HG03565 (cell line): ENCODE results near the gene PDE4A.

Source experiments
- ATAC-seq: cut with Tn5 transposase; IDR thresholded peaks from one replicate; pipeline ENCODE4 v1.9.1; 2021; ENCODE audit warnings: mild to moderate bottlenecking, moderate library complexity; ENCODE audit not compliant: unreplicated experiment

The PDE4A gene

DNA sequence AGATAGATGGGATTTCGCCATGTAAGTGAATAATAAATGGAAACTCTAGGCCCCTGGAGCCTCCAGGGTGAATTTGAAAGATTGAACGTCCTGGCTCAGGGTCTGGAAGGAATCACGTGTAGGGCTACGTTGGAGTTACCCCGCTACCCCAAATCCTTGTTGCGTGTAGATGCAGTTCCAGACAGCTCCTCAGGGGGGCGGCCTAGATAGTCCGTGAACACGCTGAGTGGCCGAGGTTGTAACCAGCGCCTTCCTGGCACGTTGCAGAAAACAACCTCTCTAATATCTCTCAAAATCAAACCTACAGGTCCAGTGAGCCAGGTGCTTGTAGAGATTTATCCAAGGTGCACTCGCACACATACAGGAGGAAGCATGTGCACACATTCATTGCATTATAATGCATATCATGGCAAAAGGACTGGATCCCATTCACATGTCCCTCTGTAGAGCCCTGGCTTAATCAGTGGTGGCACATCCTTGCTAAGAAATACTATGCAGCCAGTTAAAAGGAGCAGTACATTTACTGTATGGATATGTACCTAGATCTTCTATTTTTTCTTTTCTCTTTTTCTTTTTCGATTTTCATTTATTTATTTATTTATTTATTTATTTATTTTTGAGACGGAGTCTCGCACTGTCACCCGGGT is 85.4 kb downstream of the PDE4A start:
- ATAC-seq, result no peak

DNA sequence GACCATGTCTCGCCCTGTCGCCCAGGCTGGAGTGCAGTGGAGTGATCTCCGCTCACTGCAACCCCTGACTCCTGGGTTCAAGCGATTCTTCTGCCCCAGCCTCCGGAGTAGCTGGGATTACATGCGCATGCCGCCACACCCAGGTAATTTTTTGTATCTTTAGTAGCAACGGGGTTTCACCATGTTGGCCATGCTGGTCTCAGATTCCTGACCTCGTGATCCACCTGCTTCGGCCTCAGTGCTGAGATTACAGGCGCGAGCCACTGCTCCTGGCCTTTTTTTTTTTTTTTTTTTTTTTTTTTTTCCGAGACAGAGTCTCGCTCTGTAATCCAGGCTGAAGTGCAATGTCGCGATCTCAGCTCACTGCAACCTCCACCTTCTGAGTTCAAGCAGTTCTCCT is 87.7 kb downstream of the PDE4A start:
- ATAC-seq, result no peak

DNA sequence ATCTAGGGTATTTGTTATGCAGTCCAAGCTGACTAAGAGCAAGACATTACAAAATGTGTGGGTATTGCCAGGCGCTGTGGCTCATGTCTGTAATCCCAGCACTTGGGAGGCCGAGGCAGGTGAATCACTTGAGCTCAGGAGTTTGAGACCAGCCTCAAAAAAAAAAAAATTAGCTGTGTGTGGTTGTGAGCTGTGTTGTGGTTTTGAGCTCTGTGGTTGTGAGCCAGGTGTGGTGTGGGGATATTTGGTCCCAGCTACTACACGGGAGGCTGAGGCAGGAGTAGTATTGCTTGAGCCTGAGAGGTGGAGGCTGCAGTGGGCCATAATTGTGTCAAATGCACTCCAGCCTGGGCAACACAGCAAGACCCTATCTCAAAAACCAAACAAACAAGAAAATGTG is 88.4 kb downstream of the PDE4A start:
- no peak for ATAC-seq

DNA sequence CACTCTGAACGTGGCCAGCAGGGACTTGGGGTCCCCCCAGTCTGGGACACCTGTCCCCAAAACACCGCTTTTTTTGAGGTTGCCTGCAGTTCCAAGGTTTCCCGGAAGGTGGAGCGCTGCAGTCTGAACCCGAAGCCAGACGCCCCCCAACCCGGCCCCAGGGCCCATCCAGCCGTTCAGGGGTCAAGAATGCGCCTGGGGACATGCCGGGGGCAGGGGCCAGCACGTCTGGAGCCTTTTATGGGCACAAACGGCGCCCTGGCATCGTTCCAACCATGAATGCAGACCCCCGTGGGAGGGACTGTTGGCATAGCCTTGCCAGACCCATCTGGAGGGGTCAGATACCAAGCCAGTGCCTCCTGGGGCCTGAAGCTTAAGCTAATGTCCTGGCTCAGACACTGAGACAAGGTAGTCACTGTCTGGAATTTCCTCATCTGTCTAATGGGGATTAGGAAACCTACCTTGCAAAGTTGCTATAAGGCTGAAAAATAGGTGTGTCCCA is 90.0 kb downstream of the PDE4A start:
- ATAC-seq, result no peak

DNA sequence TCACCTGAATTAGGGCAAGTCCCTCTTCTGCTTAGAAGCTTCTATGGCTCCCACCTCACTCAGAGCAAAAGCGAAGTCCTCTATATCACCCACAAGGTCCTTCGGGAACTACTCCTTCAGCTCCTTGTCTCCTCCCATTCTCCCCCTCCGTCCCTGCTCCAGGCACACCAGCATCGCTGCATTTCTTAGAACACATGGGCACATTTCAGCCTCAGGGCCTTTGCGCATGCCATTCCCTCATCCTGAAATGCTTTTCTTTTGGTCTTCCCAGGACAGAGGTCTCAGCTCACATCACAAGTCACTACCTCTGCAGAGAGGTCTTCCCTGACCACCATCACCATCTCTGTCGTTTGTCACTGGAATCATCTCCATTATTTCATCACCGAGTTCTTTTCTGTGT is 92.9 kb downstream of the PDE4A start:
- ATAC-seq, result no peak

DNA sequence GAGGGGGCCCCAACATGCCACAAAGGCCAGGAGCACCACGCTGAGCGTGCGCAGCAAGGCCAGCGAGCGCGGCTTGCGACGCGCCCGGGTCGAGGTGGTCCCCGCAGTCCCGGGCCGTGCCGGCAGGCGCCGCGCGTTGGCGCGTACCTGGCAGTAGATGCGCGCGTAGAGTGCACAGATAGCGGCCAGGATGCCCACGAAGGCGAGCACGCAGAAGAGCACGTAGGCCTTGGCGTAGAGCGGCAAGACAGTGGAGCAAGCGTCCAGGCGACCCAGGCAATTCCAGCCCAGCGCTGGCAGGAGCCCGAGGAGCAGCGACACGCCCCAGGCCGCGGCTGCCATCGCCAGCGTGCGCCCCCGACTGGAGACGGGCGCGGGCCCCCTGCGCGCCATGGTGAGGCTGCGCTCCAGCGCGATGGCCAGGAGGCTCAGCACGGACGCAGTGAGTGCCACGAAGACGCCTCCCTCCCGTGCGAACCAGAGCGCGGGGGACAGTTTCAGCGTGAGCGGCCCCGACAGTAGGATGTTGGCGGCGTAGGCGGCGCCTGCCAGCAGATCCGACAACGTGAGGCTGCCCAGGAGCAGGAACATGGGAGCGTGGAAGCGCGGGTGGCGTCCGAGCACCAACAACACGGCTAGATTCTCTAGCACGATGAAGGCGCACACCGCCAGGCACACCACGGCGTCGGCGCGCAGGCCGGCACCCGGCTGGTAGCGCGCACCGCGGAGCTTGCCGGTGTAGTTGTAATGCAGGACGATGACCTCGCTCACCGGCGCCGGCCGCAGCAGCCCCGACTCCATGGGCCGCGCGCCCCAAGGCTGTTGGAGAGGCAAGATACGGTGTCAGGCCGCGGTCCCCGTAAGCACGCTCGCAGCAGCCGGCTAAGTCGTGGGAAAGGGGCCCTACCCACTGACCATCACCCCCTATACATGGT is 94.1 kb downstream of the PDE4A start:
- no peak for ATAC-seq

DNA sequence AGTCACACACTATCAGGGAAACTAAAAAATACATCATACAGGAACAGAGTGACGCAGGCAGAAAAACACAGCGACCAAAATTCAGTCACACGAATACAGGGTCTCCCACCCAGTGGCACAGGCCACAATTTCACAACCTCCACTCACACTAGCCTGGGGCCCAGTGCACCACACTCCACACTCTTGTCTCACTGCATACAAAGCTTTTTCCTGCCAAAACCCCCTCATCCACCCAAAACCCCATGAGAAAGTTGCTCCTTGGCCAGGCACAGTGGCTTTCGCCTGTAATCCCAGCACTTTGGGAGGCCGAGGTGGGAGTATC is 95.7 kb downstream of the PDE4A start:
- no peak for ATAC-seq

DNA sequence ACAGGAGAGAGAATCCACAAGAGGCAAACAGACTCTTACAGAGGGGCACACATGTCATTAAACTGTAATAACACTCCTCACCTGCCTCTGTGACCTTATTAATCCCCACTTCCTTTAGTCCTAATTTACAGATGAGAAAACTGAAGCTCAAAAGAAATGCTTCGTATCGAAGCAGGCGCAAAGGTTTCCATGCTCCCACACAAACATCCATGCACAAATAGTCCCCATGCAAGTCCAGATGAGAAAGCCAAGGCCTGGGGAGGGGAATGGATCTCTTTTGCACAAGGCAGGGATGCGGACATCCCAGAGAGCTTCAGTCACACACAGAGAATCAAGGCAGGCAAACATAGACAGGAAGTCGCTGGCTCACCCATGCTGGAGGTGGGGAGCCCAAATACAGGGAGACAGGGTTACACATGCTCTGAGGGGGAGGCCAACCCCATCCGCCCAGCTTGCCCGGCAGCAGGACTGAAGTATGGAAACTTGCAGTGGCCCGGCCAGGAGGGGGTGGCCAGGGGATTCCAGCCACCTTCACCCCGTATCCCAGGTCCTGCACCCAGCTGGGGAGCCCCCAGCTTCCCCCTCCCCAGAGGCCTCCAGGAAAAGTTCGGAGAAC is 96.4 kb downstream of the PDE4A start:
- no peak for ATAC-seq

DNA sequence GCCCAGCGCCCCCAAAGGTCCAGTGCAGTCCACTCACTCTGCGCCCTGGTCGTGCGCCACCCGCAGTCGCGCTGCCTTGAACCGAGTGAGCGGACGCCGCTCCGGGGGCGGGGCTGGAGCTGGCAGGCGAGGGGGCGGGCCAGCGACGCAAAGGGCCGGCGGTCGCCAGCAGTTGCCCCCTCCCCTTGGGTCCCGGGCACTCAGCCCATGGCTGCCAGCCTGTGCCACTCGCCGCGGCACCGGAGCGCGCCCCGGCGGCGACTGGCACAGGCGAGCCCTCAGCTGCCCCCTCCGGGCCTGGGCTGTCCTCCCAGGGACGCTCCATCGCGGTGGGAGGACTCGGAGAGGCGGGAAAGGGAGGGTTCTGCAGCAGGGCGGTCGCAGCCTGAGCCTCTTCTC is 97.0 kb downstream of the PDE4A start, which contains the start of gene S1PR5:
Gene S1PR5 (minus strand): TSS at position 87 of the 399 bp plus-strand sequence. CDS start 2,436 bp downstream, outside the sequence.
- ATAC-seq, result no peak

DNA sequence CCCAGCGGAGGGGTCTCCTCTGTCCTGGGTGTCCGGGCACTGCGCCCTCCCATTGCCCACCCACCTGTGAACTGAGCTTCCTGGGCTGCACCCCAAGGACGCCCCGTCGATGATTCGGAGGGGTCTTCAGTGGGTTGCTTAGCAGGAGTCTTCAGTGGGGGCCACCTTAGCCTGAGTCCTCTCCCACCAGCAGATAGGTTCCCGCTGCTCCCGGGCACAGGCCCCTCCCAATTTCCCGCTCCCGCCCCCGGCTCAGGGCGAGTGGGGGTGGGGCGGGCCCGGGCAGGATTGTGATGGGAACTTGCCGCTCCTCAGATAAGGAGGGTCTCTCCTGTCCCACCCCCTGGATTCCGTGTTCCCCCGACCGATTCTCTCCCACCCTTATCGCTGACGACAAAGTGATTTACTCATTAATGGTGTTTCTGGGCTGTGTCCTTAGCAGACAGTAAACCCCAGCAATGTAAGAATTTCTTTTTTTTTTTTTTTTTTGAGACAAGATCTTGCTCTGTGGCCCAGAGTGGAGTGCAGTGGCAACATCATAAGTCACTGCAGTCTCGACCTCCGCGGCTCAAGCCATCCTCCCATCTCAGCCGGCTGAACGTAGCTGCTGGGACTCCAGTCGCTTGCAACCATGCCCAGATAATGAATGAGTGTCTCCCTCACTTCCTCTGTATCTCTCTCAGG is 97.6 kb downstream of the PDE4A start:
- no peak for ATAC-seq

DNA sequence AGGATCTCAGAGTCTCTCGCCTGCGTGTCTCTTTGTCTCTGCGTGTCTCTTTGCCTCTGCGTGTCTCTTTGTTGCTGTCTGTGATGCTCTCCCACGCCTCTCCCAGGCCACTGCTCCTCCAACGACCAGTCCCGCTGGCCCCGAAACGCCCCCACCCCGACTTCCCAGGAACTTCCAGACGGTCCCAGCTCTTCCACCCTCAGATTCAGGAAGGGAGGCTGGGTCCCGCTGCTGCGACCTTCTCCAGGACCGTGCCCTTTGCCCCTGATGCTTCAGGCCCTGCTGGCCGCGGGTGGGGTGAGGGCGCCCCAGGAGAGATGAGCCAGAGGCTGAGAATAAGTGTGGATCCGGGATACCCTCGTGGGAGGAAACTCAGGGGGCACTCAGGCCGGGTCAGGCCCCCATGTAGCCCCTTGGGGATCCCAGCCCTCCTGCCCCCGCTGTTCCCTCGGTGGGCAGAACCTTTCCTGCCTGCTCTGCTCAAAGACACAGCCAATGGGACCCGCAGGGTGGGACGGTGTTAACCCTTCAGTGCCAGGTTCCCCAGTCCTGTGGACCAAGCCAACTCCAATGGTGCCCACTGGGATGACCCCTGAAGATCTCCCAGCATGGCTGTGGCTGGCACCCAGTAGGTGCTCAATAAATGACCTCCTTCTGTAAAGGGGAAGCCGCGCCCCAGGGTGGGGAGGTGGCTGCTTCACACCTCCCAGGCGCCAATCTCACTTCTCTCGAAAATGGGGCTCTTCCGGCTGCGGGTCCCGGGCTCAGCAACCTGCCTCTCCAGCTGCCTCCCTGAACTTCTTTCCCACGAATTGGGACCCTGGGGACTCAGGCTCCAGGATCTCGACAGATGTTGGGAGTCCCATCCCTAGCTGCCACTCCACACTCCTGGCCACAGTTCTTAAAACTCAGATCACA is 98.4 kb downstream of the PDE4A start:
- ATAC-seq, result no peak
